WTC11 (cell line): Measurements from ENCODE around the gene NRIP3. TPM values are rescaled to one million over a fixed set of nuclear protein-coding genes. Genes with fewer than 3 reads are reported as not detected.

Experiments used
- ATAC-seq: fragments of 200-7000 bp; cut with Tn5 transposase; 2 replicates; pipeline ENCODE4 v1.10.0; 2021; ENCODE audit warnings: mild to moderate bottlenecking, moderate library complexity
- CTCF ChIA-PET: fragments of 300-600 bp; sonication (Branson Sonifier 250); formaldehyde crosslinking; loops from one replicate; lab custom pipeline; 2021; ENCODE audit warnings: antibody characterized with exemption; lab: Charles Lee
- POLR2A ChIA-PET: fragments of 350-600 bp; sonication (Branson Sonifier 250); formaldehyde crosslinking; loops from one replicate; lab custom pipeline; 2021; ENCODE audit warnings: antibody characterized with exemption; lab: Charles Lee
- DNase-seq: peaks from one replicate; pipeline ENCODE4 v3.0.0; 2021; ENCODE audit warnings: low spot score
- H3K27ac Mint-ChIP-seq: 2 replicates; pipeline ENCODE4 v1.8.0; 2021; ENCODE audit warnings: mixed read lengths
- H3K27me3 Mint-ChIP-seq: 2 replicates; pipeline ENCODE4 v1.8.0; 2021; ENCODE audit warnings: low read depth, mild to moderate bottlenecking, moderate library complexity, mixed read lengths
- H3K36me3 Mint-ChIP-seq: 2 replicates; pipeline ENCODE4 v1.8.0; 2021; ENCODE audit warnings: mixed read lengths
- H3K4me1 Mint-ChIP-seq: 2 replicates; pipeline ENCODE4 v1.8.0; 2022; ENCODE audit warnings: mixed read lengths
- H3K4me3 Mint-ChIP-seq: 2 replicates; pipeline ENCODE4 v1.8.0; 2021; ENCODE audit warnings: mild to moderate bottlenecking, moderate library complexity, mixed read lengths
- H3K9me3 Mint-ChIP-seq: 2 replicates; pipeline ENCODE4 v1.8.0; 2021; ENCODE audit warnings: mixed read lengths
- CREM ChIP-seq: sonication (generic); formaldehyde crosslinking; IDR thresholded peaks from 2 replicates; pipeline ENCODE4 v1.8.1; 2022; ENCODE audit warnings: mild to moderate bottlenecking, missing genetic modification reagents, moderate library complexity
- EMX1 ChIP-seq: fragments of 250-450 bp; sonication (Bioruptor Pico); IDR thresholded peaks from 2 replicates; pipeline ENCODE4 v1.8.0; 2021; ENCODE audit warnings: mild to moderate bottlenecking
- GABPB1 ChIP-seq: sonication (generic); formaldehyde crosslinking; IDR thresholded peaks from 2 replicates; pipeline ENCODE4 v1.8.1; 2023; ENCODE audit warnings: mild to moderate bottlenecking, missing genetic modification reagents
- IRF2 ChIP-seq: sonication (generic); formaldehyde crosslinking; IDR thresholded peaks from 2 replicates; pipeline ENCODE4 v1.8.0; 2022; ENCODE audit warnings: low read depth, missing genetic modification reagents, borderline replicate concordance
- JUN ChIP-seq: sonication (generic); formaldehyde crosslinking; IDR thresholded peaks from 2 replicates; pipeline ENCODE4 v1.8.0; 2023; ENCODE audit warnings: mild to moderate bottlenecking, missing genetic modification reagents
- MYBL2 ChIP-seq: sonication (generic); formaldehyde crosslinking; IDR thresholded peaks from 2 replicates; pipeline ENCODE4 v1.8.1; 2023; ENCODE audit warnings: mild to moderate bottlenecking, moderate library complexity, missing genetic modification reagents
- RORB ChIP-seq: fragments of 250-450 bp; sonication (Bioruptor Pico); IDR thresholded peaks from 2 replicates; pipeline ENCODE4 v1.9.0; 2021; ENCODE audit warnings: mild to moderate bottlenecking
- SMAD3 ChIP-seq: sonication (generic); formaldehyde crosslinking; IDR thresholded peaks from 2 replicates; pipeline ENCODE4 v1.8.0; 2022; ENCODE audit warnings: missing genetic modification reagents, mild to moderate bottlenecking, borderline replicate concordance
- TEAD1 ChIP-seq: sonication (generic); formaldehyde crosslinking; IDR thresholded peaks from 2 replicates; pipeline ENCODE4 v1.8.0; 2022; ENCODE audit warnings: mild to moderate bottlenecking, missing genetic modification reagents
- ZNF138 ChIP-seq: sonication (generic); formaldehyde crosslinking; conservative IDR thresholded peaks from 2 replicates; pipeline ENCODE4 v1.8.1; 2022; ENCODE audit warnings: mild to moderate bottlenecking, moderate library complexity, missing genetic modification reagents
- ZNF232 ChIP-seq: sonication (generic); formaldehyde crosslinking; IDR thresholded peaks from 2 replicates; pipeline ENCODE4 v1.8.0; 2022; ENCODE audit warnings: mild to moderate bottlenecking, missing genetic modification reagents
- ZNF263 ChIP-seq: sonication (generic); formaldehyde crosslinking; IDR thresholded peaks from 2 replicates; pipeline ENCODE4 v1.8.1; 2022; ENCODE audit warnings: low read depth, mild to moderate bottlenecking, moderate library complexity, missing genetic modification reagents
- ZNF416 ChIP-seq: fragments of 250-450 bp; sonication (Bioruptor Pico); IDR thresholded peaks from 2 replicates; pipeline ENCODE4 v1.9.0; 2021; ENCODE audit warnings: mild to moderate bottlenecking, inconsistent platforms
- total RNA-seq: library from RNA; stranded (reverse); gene quantifications from 3 replicates; pipeline ENCODE4 v1.2.3, GENCODE V29; 2021
- TF ChIP-seq, protein P1 (sequence below): sonication (generic); formaldehyde crosslinking; IDR thresholded peaks from 2 replicates; pipeline ENCODE4 v1.8.1; 2022; ENCODE audit warnings: missing genetic modification reagents, borderline replicate concordance
- TF ChIP-seq, protein P2 (sequence below): sonication (generic); formaldehyde crosslinking; IDR thresholded peaks from 2 replicates; pipeline ENCODE4 v1.8.0; 2022; ENCODE audit warnings: mild to moderate bottlenecking, missing genetic modification reagents
- TF ChIP-seq, protein P3 (sequence below): sonication (generic); formaldehyde crosslinking; IDR thresholded peaks from 2 replicates; pipeline ENCODE4 v1.8.0; 2023; ENCODE audit warnings: missing genetic modification reagents, mild to moderate bottlenecking, borderline replicate concordance
- TF ChIP-seq, protein P4 (sequence below): fragments of 250-450 bp; sonication (Bioruptor Pico); IDR thresholded peaks from 2 replicates; pipeline ENCODE4 v1.9.0; 2021; ENCODE audit warnings: mild to moderate bottlenecking
- TF ChIP-seq, protein P5 (sequence below): sonication (generic); formaldehyde crosslinking; IDR thresholded peaks from 2 replicates; pipeline ENCODE4 v1.8.0; 2022; ENCODE audit warnings: missing genetic modification reagents
- TF ChIP-seq, protein P6 (sequence below): sonication (generic); formaldehyde crosslinking; IDR thresholded peaks from 2 replicates; pipeline ENCODE4 v1.8.1; 2023; ENCODE audit warnings: mild to moderate bottlenecking, moderate library complexity, missing genetic modification reagents

The NRIP3 gene
- total RNA-seq, 1 experiment from 2014 or later = 4.5 TPM

DNA sequence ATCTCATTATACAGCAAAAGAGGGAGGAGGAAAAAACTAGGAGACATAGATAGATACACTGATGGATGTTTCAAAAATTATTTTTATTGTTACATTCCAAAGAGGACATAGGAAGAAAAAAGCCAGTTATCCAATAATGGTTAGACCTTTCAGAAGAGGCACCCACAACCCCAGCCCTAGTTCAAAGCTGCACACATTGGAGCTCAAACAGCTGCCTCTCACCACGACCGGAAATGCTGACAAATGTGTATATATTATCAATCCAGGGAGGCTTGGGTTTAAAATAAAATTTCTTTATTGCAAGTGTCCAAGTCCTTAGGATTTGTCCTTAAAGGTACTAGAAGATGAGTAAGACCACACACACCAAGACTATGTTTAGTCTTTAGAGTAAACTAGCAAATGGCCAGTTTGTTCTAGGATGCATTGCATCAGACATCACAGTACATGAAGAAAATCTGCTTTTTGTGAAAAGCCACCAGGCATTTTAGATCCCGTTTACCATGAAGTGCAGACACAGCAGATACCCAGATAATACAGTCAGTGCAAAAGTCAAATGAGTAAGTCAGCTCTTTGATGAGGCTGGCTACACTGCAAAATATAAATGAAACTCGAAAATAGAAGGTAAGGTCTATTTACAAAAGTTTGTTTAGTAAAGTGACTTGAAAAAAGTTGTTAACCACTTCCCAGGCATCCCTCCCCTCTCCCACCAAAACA lies 56.4 kb downstream of the NRIP3 start:
- no peak overlapping the region for H3K27ac Mint-ChIP-seq
- no peaks in the 10 kb centered on the region for H3K27me3 Mint-ChIP-seq
- TF ChIP-seq RORB (CRISPR knock-in tag) = no peak
- TF ChIP-seq, protein P1, sequence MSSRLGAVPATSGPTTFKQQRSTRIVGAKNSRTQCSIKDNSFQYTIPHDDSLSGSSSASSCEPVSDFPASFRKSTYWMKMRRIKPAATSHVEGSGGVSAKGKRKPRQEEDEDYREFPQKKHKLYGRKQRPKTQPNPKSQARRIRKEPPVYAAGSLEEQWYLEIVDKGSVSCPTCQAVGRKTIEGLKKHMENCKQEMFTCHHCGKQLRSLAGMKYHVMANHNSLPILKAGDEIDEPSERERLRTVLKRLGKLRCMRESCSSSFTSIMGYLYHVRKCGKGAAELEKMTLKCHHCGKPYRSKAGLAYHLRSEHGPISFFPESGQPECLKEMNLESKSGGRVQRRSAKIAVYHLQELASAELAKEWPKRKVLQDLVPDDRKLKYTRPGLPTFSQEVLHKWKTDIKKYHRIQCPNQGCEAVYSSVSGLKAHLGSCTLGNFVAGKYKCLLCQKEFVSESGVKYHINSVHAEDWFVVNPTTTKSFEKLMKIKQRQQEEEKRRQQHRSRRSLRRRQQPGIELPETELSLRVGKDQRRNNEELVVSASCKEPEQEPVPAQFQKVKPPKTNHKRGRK = no peak
- TF ChIP-seq EMX1 (CRISPR knock-in tag) = no peak
- TF ChIP-seq ZNF138 (CRISPR knock-in tag) = no peak
- TF ChIP-seq TEAD1 (CRISPR knock-in tag) = no peak
- TF ChIP-seq, protein P2, sequence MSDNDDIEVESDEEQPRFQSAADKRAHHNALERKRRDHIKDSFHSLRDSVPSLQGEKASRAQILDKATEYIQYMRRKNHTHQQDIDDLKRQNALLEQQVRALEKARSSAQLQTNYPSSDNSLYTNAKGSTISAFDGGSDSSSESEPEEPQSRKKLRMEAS = no peak
- TF ChIP-seq GABPB1 = no peak
- no peak for TF ChIP-seq CREM
- TF ChIP-seq, protein P3, sequence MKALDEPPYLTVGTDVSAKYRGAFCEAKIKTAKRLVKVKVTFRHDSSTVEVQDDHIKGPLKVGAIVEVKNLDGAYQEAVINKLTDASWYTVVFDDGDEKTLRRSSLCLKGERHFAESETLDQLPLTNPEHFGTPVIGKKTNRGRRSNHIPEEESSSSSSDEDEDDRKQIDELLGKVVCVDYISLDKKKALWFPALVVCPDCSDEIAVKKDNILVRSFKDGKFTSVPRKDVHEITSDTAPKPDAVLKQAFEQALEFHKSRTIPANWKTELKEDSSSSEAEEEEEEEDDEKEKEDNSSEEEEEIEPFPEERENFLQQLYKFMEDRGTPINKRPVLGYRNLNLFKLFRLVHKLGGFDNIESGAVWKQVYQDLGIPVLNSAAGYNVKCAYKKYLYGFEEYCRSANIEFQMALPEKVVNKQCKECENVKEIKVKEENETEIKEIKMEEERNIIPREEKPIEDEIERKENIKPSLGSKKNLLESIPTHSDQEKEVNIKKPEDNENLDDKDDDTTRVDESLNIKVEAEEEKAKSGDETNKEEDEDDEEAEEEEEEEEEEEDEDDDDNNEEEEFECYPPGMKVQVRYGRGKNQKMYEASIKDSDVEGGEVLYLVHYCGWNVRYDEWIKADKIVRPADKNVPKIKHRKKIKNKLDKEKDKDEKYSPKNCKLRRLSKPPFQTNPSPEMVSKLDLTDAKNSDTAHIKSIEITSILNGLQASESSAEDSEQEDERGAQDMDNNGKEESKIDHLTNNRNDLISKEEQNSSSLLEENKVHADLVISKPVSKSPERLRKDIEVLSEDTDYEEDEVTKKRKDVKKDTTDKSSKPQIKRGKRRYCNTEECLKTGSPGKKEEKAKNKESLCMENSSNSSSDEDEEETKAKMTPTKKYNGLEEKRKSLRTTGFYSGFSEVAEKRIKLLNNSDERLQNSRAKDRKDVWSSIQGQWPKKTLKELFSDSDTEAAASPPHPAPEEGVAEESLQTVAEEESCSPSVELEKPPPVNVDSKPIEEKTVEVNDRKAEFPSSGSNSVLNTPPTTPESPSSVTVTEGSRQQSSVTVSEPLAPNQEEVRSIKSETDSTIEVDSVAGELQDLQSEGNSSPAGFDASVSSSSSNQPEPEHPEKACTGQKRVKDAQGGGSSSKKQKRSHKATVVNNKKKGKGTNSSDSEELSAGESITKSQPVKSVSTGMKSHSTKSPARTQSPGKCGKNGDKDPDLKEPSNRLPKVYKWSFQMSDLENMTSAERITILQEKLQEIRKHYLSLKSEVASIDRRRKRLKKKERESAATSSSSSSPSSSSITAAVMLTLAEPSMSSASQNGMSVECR (CRISPR knock-in tag) = no peak
- no peak for TF ChIP-seq ZNF263
- no peak for TF ChIP-seq MYBL2
- TF ChIP-seq SMAD3 = no peak
- TF ChIP-seq, protein P4, sequence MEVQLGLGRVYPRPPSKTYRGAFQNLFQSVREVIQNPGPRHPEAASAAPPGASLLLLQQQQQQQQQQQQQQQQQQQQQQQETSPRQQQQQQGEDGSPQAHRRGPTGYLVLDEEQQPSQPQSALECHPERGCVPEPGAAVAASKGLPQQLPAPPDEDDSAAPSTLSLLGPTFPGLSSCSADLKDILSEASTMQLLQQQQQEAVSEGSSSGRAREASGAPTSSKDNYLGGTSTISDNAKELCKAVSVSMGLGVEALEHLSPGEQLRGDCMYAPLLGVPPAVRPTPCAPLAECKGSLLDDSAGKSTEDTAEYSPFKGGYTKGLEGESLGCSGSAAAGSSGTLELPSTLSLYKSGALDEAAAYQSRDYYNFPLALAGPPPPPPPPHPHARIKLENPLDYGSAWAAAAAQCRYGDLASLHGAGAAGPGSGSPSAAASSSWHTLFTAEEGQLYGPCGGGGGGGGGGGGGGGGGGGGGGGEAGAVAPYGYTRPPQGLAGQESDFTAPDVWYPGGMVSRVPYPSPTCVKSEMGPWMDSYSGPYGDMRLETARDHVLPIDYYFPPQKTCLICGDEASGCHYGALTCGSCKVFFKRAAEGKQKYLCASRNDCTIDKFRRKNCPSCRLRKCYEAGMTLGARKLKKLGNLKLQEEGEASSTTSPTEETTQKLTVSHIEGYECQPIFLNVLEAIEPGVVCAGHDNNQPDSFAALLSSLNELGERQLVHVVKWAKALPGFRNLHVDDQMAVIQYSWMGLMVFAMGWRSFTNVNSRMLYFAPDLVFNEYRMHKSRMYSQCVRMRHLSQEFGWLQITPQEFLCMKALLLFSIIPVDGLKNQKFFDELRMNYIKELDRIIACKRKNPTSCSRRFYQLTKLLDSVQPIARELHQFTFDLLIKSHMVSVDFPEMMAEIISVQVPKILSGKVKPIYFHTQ (CRISPR knock-in tag) = no peak
- H3K4me1 Mint-ChIP-seq = peaks cover 7% of the 10 kb centered on the region; the same call in 1 of the 2 replicates
- DNase-seq (no peak), ATAC-seq (no peak)
- CTCF ChIA-PET = no interaction called here
- H3K9me3 Mint-ChIP-seq = peaks cover 11% of the 10 kb centered on the region
- POLR2A ChIA-PET = no interaction called here
- H3K36me3 Mint-ChIP-seq = peaks cover 5% of the 10 kb centered on the region; the same call in 1 of the 2 replicates
- no peak overlapping the region for H3K4me3 Mint-ChIP-seq

DNA sequence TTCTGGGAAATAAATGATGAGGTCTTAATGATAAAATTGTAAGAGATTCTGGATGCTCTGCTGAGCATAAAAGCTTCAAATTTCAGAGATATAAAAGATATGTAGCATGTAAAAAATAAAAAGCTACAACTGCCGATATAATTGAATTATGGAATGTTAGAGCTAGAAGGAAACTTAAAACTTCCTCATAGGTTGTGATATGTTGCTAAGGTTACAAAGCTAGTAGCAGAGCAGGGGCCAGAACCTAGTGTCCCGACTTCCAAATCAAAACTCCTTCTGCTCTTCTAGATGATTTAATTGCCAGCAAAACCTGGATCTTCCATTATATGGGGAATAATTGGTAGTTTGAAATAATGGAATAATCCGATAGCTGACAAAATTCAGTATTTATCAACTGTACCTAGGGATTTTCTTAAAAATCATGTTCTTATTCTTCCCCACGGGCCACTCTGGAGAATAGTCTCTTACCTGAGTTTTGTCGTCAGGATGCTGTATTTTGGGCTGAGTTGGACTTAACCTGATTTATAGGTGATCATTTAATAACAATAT lies 61.2 kb downstream of the NRIP3 start, which contains the start of gene ASCL3:
ASCL3 (minus strand) TSS at position 499 of the 549 bp plus-strand sequence. CDS start 4,855 bp downstream, outside the sequence.
- no peak within 1 kb of the TSS for H3K4me3 Mint-ChIP-seq
- ATAC-seq = no peak
- CTCF ChIA-PET = interaction anchor here (0.9 to 1.8 kb wide), 4 partner anchors 9 to 195 kb away, joined by 4 to 7 read pairs (median 6); partner anchors contain the start of gene C11orf16
- POLR2A ChIA-PET = no interaction called here
- TF ChIP-seq ZNF416 (CRISPR knock-in tag) = no peak
- TF ChIP-seq JUN (CRISPR knock-in tag) = no peak
- TF ChIP-seq, protein P5, sequence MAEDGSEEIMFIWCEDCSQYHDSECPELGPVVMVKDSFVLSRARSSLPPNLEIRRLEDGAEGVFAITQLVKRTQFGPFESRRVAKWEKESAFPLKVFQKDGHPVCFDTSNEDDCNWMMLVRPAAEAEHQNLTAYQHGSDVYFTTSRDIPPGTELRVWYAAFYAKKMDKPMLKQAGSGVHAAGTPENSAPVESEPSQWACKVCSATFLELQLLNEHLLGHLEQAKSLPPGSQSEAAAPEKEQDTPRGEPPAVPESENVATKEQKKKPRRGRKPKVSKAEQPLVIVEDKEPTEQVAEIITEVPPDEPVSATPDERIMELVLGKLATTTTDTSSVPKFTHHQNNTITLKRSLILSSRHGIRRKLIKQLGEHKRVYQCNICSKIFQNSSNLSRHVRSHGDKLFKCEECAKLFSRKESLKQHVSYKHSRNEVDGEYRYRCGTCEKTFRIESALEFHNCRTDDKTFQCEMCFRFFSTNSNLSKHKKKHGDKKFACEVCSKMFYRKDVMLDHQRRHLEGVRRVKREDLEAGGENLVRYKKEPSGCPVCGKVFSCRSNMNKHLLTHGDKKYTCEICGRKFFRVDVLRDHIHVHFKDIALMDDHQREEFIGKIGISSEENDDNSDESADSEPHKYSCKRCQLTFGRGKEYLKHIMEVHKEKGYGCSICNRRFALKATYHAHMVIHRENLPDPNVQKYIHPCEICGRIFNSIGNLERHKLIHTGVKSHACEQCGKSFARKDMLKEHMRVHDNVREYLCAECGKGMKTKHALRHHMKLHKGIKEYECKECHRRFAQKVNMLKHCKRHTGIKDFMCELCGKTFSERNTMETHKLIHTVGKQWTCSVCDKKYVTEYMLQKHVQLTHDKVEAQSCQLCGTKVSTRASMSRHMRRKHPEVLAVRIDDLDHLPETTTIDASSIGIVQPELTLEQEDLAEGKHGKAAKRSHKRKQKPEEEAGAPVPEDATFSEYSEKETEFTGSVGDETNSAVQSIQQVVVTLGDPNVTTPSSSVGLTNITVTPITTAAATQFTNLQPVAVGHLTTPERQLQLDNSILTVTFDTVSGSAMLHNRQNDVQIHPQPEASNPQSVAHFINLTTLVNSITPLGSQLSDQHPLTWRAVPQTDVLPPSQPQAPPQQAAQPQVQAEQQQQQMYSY (CRISPR knock-in tag) = no peak
- TF ChIP-seq ZNF232 (CRISPR knock-in tag) = no peak
- no peak for TF ChIP-seq IRF2
- TF ChIP-seq, protein P6, sequence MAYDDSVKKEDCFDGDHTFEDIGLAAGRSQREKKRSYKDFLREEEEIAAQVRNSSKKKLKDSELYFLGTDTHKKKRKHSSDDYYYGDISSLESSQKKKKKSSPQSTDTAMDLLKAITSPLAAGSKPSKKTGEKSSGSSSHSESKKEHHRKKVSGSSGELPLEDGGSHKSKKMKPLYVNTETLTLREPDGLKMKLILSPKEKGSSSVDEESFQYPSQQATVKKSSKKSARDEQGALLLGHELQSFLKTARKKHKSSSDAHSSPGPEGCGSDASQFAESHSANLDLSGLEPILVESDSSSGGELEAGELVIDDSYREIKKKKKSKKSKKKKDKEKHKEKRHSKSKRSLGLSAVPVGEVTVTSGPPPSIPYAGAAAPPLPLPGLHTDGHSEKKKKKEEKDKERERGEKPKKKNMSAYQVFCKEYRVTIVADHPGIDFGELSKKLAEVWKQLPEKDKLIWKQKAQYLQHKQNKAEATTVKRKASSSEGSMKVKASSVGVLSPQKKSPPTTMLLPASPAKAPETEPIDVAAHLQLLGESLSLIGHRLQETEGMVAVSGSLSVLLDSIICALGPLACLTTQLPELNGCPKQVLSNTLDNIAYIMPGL (CRISPR knock-in tag) = no peak
- no peak for TF ChIP-seq ZNF263
- TF ChIP-seq ZNF138 (CRISPR knock-in tag) = no peak
- H3K36me3 Mint-ChIP-seq = peaks cover 2% of the 10 kb centered on the region; the same call in 1 of the 2 replicates
- no peak for DNase-seq
- no peak within 1 kb of the TSS for H3K27ac Mint-ChIP-seq
- H3K27me3 Mint-ChIP-seq = no peaks in the 10 kb centered on the region
- H3K9me3 Mint-ChIP-seq = peaks cover 11% of the 10 kb centered on the region
- no peaks in the 10 kb centered on the region for H3K4me1 Mint-ChIP-seq
